Epithelial cell of proximal tubule (primary cell): ENCODE data around the gene HUS1B. TPM values are rescaled to one million over a fixed set of nuclear protein-coding genes. Genes with fewer than 3 reads are reported as not detected.
"Not testable (repeated sequence)": the region's sequence is repeated elsewhere in the genome, so short reads cannot be mapped to it uniquely, and the experiment has no call there.

Experiments
- DNase-seq: peaks from one replicate; pipeline ENCODE4 v3.0.0-alpha.2; 2011; ENCODE audit warnings: low read depth
- H3K4me3 ChIP-seq: 2 replicates; pipeline ENCODE4 v1.5.1; 2011; ENCODE audit warnings: low read depth, mild to moderate bottlenecking, low read length
- CTCF ChIP-seq: conservative IDR thresholded peaks from 2 replicates; pipeline ENCODE4 v1.5.1; 2012; ENCODE audit warnings: low read depth, mild to moderate bottlenecking, low read length
- total RNA-seq: library from RNA; depleted of rRNA; stranded (reverse); fragments of >200 nt; gene quantifications from 2 replicates; pipeline ENCODE4 v1.2.3, GENCODE V29; 2015

Gene HUS1B
- total RNA-seq, 1 donor from 2014 or later: not detected

DNA sequence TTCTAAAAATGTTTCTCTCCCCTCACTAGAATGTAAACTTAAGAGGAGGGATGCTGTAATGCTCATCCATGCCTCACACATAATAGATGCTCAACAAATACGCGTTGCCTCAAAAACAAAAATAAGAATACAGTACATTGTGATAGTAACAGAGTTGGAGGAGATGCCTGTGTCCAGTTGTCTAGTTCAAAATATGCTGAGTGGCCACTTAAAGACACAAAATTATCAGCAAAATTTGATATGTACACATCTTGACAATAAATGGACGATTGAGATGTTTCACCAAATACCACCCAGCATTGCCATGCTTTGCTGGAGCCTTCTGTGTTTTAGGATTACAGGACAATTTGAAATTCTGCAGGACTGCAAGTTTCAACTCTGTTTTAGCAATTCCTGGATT is 43.6 kb upstream of the HUS1B start:
- H3K4me3 ChIP-seq: no peak overlapping the region
- no peak for TF ChIP-seq CTCF
- no peak for DNase-seq

DNA sequence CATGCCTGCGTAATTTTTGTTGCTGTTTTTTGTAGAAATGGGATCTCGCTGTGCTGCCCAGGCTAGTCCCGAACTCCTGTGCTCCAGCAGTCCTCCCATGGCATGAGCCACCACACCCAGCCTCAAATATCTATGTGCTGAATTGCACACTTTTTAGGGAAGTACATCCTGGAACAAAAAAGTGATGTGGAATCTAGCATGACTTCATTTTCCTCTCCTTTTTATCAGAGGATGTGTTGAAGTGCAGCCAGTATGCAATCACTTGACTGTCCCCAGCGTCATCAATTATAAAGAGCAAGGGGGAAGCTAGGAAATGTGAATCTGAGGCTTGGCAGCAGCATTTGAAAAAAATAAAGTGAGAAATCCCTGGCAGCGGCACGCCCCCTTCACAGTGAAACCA is 42.4 kb upstream of the HUS1B start:
- no peak overlapping the region for H3K4me3 ChIP-seq
- no peak for TF ChIP-seq CTCF
- DNase-seq: no peak

DNA sequence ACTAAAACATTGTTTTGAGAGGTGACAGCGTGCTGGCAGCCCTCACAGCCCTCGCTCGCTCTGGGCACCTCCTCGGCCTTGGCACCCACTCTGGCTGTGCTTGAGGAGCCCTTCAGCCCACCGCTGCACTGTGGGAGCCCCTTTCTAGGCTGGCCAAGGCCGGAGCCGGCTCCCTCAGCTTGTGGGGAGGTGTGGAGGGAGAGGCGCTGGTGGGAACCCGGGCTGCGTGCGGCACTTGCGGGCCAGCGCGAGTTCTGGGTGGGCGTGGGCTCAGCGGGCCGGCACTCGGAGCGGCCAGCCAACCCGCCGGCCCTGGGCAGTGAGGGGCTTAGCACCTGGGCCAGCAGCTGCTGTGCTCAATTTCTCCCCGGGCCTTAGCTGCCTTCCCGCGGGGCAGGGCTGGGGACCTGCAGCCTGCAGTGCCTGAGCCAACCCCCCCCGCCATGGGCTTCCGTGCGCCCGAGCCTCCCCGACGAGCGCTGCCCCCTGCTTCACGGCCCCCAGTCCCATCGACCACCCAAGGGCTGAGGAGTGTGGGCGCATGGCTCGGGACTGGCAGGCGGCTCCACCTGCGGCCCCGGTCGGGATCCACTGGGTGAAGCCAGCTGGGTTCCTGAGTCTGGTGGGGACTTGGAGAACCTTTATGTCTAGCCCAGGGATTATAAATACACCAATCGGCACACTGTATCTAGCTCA is 37.7 kb upstream of the HUS1B start:
- not testable (repeated sequence) for DNase-seq, H3K4me3 ChIP-seq

DNA sequence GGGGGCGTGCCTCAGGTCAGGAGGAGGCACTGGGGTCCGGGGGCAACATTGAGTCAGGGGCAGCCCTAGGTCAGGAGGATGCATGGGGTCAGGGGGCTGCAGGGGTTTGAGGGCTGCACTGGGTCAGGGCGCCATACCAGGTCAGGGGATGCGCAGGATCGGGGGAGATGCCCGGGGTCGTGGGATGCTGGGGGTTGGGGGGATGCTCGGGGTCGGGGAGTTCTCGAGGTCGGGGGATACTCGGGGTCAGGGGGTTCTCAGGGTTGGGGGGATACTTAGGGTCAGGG is 36.8 kb upstream of the HUS1B start:
- H3K4me3 ChIP-seq: peak overlapping the region; percentile 71
- DNase-seq: no peak
- TF ChIP-seq CTCF: no peak

- H3K4me3 ChIP-seq: peak within 1 kb of the TSS; percentile 71
- no peak for DNase-seq
- TF ChIP-seq CTCF: no peak
Measured at GRCh38 chr6:692858-693722, 36.2 kb upstream of the HUS1B start, which contains the start of gene EXOC2. TSS of gene EXOC2 (minus strand) at chr6:693139. CDS start at chr6:637818, 55,321 bp downstream.

DNA sequence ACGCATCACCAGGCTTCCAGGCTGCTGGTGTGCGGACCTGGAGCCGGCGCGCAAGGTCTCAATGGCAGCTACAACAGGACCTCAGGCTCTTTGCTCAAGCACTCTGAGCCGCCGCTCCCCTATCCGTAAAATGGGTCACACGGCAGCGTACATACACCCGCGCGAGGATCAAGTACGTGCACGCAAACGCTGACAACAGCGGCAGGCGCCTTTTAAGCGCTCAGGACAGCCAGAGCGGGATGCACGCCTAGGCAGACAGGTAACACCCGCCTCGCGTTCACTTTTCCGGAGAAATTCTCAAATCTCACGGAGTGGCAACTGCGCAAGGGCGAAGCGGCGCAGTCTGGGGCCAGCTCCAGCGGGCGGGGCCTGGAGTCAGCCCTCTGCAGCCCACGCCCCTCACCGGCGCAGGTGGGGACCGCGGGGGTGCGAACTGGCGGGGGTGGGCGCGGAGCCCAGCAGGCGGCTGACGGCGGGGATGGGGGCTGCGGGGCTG is 35.5 kb upstream of the HUS1B start:
- H3K4me3 ChIP-seq: peak overlapping the region; percentile 71
- TF ChIP-seq CTCF: no peak
- DNase-seq: no peak

DNA sequence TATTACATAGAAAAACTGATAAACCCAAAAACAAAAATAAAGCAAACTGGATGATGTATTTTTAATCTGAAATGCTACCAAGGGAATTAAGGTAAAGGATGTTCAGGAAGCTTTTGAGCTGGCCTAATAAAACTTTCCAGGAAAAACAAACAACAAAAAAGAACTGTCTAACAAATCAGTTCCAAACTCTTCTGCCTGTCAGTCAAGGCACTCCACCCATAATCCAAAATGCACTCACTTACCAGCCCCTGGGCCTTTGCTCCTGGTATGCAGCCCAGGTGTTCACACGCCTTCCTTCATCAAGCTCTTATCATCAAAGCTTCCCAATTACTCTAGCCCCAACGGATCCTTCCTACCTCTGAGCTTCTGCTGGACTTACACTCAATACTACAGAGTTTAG is 32.3 kb upstream of the HUS1B start:
- no peak for TF ChIP-seq CTCF
- no peak overlapping the region for H3K4me3 ChIP-seq
- no peak for DNase-seq
